ENCODE measurements around the gene HEATR5B. TPM values are rescaled to one million over a fixed set of nuclear protein-coding genes. Genes with fewer than 3 reads are reported as not detected.

HEATR5B gene
- total and polyA plus RNA-seq, 2 donors (not counting 1 experiment from before 2014, with no cell fraction given), result 15.7 to 22.0 TPM

- H3K4me2 ChIP-seq (ENCODE audit: extremely low read depth, insufficient read depth, low read length), result peak overlapping the region; percentile 28
- no peaks in the 10 kb centered on the region for H4K20me1 ChIP-seq (ENCODE audit: control insufficient read depth, extremely low read depth, insufficient read depth, low read length)
- peak; percentile 81 to 89 for DNase-seq (ENCODE audit: low read depth in 2 of 2)
- H3K9ac ChIP-seq (ENCODE audit: insufficient read depth, low read length), result no peak overlapping the region
- TF ChIP-seq EZH2 (IDR thresholded peaks at IDR 0.05; ENCODE audit: low read length, missing control alignments), result no peak
- TF ChIP-seq CTCF (conservative IDR thresholded peaks at IDR 0.05 in 1 of 2, IDR thresholded peaks at IDR 0.05 in 1 of 2; ENCODE audit: low read depth in 1 of 2, low read length in 2 of 2), result no peak
- no peaks in the 10 kb centered on the region for H3K9me3 ChIP-seq (ENCODE audit: control insufficient read depth, insufficient read depth, low read depth, low read length)
- H3K4me1 ChIP-seq (ENCODE audit: control insufficient read depth, extremely low read depth, insufficient read depth, low read length), result peaks cover 5% of the 10 kb centered on the region
- H3K27me3 ChIP-seq (ENCODE audit: control insufficient read depth, insufficient read depth, low read length), result no peaks in the 10 kb centered on the region
- H3K79me2 ChIP-seq (ENCODE audit: control insufficient read depth, insufficient read depth, low read length), result no peaks in the 10 kb centered on the region
- no peaks in the 10 kb centered on the region for H3K36me3 ChIP-seq (ENCODE audit: control insufficient read depth, insufficient read depth, low read length)
- H3K27ac ChIP-seq (ENCODE audit: insufficient read depth, low read length), result peak overlapping the region; percentile 85
- no peak overlapping the region for H3K4me3 ChIP-seq (replicated peaks in 1 of 4; ENCODE audit: control extremely low read depth in 1 of 4, insufficient read depth in 1 of 4, low read depth in 3 of 4, low read length in 4 of 4)
- H2AFZ ChIP-seq (ENCODE audit: low read length), result no peak overlapping the region
Measured at GRCh38 chr2:37020212-37020886, 63.8 kb downstream of the HEATR5B start.

GRCh38 chr2:37013315-37013641, 70.9 kb downstream of the HEATR5B start:
- no peak overlapping the region for H3K4me2 ChIP-seq (ENCODE audit: extremely low read depth, insufficient read depth, low read length)
- H3K79me2 ChIP-seq (ENCODE audit: control insufficient read depth, insufficient read depth, low read length), result no peaks in the 10 kb centered on the region
- no peak overlapping the region for H2AFZ ChIP-seq (ENCODE audit: low read length)
- TF ChIP-seq EZH2 (IDR thresholded peaks at IDR 0.05; ENCODE audit: low read length, missing control alignments) (no peak), CTCF (conservative IDR thresholded peaks at IDR 0.05 in 1 of 2, IDR thresholded peaks at IDR 0.05 in 1 of 2; ENCODE audit: low read depth in 1 of 2, low read length in 2 of 2) (no peak)
- no peak for DNase-seq (ENCODE audit: low read depth in 2 of 2)
- H3K27ac ChIP-seq (ENCODE audit: insufficient read depth, low read length), result no peak overlapping the region
- no peaks in the 10 kb centered on the region for H3K27me3 ChIP-seq (ENCODE audit: control insufficient read depth, insufficient read depth, low read length)
- H4K20me1 ChIP-seq (ENCODE audit: control insufficient read depth, extremely low read depth, insufficient read depth, low read length), result no peaks in the 10 kb centered on the region
- no peaks in the 10 kb centered on the region for H3K9me3 ChIP-seq (ENCODE audit: control insufficient read depth, insufficient read depth, low read depth, low read length)
- no peaks in the 10 kb centered on the region for H3K4me1 ChIP-seq (ENCODE audit: control insufficient read depth, extremely low read depth, insufficient read depth, low read length)
- H3K9ac ChIP-seq (ENCODE audit: insufficient read depth, low read length), result no peak overlapping the region
- H3K36me3 ChIP-seq (ENCODE audit: control insufficient read depth, insufficient read depth, low read length), result no peaks in the 10 kb centered on the region
- H3K4me3 ChIP-seq (replicated peaks in 1 of 4; ENCODE audit: control extremely low read depth in 1 of 4, insufficient read depth in 1 of 4, low read depth in 3 of 4, low read length in 4 of 4), result no peak overlapping the region

GRCh38 chr2:37011130-37011529, 73.0 kb downstream of the HEATR5B start:
- TF ChIP-seq CTCF (conservative IDR thresholded peaks at IDR 0.05 in 1 of 2, IDR thresholded peaks at IDR 0.05 in 1 of 2; ENCODE audit: low read depth in 1 of 2, low read length in 2 of 2) (no peak), EZH2 (IDR thresholded peaks at IDR 0.05; ENCODE audit: low read length, missing control alignments) (no peak)
- peaks cover 2% of the 10 kb centered on the region for H3K36me3 ChIP-seq (ENCODE audit: control insufficient read depth, insufficient read depth, low read length)
- H2AFZ ChIP-seq (ENCODE audit: low read length), result no peak overlapping the region
- no peaks in the 10 kb centered on the region for H3K27me3 ChIP-seq (ENCODE audit: control insufficient read depth, insufficient read depth, low read length)
- no peak for DNase-seq (ENCODE audit: low read depth in 2 of 2)
- no peaks in the 10 kb centered on the region for H4K20me1 ChIP-seq (ENCODE audit: control insufficient read depth, extremely low read depth, insufficient read depth, low read length)
- no peaks in the 10 kb centered on the region for H3K9me3 ChIP-seq (ENCODE audit: control insufficient read depth, insufficient read depth, low read depth, low read length)
- no peaks in the 10 kb centered on the region for H3K79me2 ChIP-seq (ENCODE audit: control insufficient read depth, insufficient read depth, low read length)
- no peak overlapping the region for H3K4me2 ChIP-seq (ENCODE audit: extremely low read depth, insufficient read depth, low read length)
- H3K27ac ChIP-seq (ENCODE audit: insufficient read depth, low read length), result no peak overlapping the region
- no peak overlapping the region for H3K9ac ChIP-seq (ENCODE audit: insufficient read depth, low read length)
- no peaks in the 10 kb centered on the region for H3K4me1 ChIP-seq (ENCODE audit: control insufficient read depth, extremely low read depth, insufficient read depth, low read length)
- H3K4me3 ChIP-seq (replicated peaks in 1 of 4; ENCODE audit: control extremely low read depth in 1 of 4, insufficient read depth in 1 of 4, low read depth in 3 of 4, low read length in 4 of 4), result no peak overlapping the region
